Trophoblast cell (in vitro differentiated cells and primary cell): ENCODE data around the gene BEX4.

Experiments used
- DNase-seq, 2 donors: peaks; one replicate each; pipeline ENCODE4 v3.0.0-alpha.2; 2016
- H2AFZ ChIP-seq: 2 replicates; pipeline ENCODE4 v1.6.1; 2013; ENCODE audit warnings: low read length, moderate library complexity, mild to moderate bottlenecking; ENCODE audit not compliant: insufficient read depth, poor library complexity
- H2AK5ac ChIP-seq: 2 replicates; pipeline ENCODE4 v1.6.1; 2013; ENCODE audit warnings: mild to moderate bottlenecking, low read length
- H2BK120ac ChIP-seq: 2 replicates; pipeline ENCODE4 v1.6.1; 2013; ENCODE audit warnings: low read length, mild to moderate bottlenecking, moderate library complexity; ENCODE audit not compliant: insufficient read depth, poor library complexity
- H2BK12ac ChIP-seq: 2 replicates; pipeline ENCODE4 v1.6.1; 2013; ENCODE audit warnings: mild to moderate bottlenecking, low read length, moderate library complexity
- H2BK5ac ChIP-seq: 2 replicates; pipeline ENCODE4 v1.6.1; 2013; ENCODE audit warnings: low read length, low read depth, moderate library complexity, mild to moderate bottlenecking; ENCODE audit not compliant: poor library complexity
- H3K14ac ChIP-seq: 2 replicates; pipeline ENCODE4 v1.6.1; 2013; ENCODE audit warnings: mild to moderate bottlenecking, low read length
- H3K18ac ChIP-seq: 2 replicates; pipeline ENCODE4 v1.6.1; 2013; ENCODE audit warnings: mild to moderate bottlenecking, low read length
- H3K23ac ChIP-seq: 2 replicates; pipeline ENCODE4 v1.6.1; 2013; ENCODE audit warnings: low read length
- H3K27ac ChIP-seq: 2 replicates; pipeline ENCODE4 v1.5.1; 2013; ENCODE audit warnings: low read depth, mild to moderate bottlenecking, inconsistent platforms, low read length, moderate library complexity
- H3K27me3 ChIP-seq: 2 replicates; pipeline ENCODE4 v1.6.1; 2013; ENCODE audit warnings: inconsistent platforms, mild to moderate bottlenecking, low read length, moderate library complexity; ENCODE audit not compliant: insufficient read depth
- H3K36me3 ChIP-seq, 2 experiments: 1 replicate in 1 of 2; 2 replicates in 1 of 2; pipeline ENCODE4 v1.6.1; 2013; ENCODE audit warnings: low read length in 2 of 2, mild to moderate bottlenecking in 2 of 2, moderate library complexity in 1 of 2; ENCODE audit not compliant: insufficient read depth in 2 of 2, control insufficient read depth in 1 of 2
- H3K4ac ChIP-seq: 2 replicates; pipeline ENCODE4 v1.6.1; 2013; ENCODE audit warnings: low read depth, mild to moderate bottlenecking, low read length, moderate library complexity
- H3K4me1 ChIP-seq, 2 experiments: 1 replicate in 1 of 2; 2 replicates in 1 of 2; pipeline ENCODE4 v1.6.1; 2013; ENCODE audit warnings: low read length in 2 of 2, mild to moderate bottlenecking in 2 of 2, moderate library complexity in 1 of 2; ENCODE audit not compliant: insufficient read depth in 2 of 2, control insufficient read depth in 1 of 2
- H3K4me2 ChIP-seq: 2 replicates; pipeline ENCODE4 v1.6.1; 2013; ENCODE audit warnings: inconsistent platforms, mild to moderate bottlenecking, low read length, moderate library complexity
- H3K4me3 ChIP-seq: 2 replicates; pipeline ENCODE4 v1.5.1; 2013; ENCODE audit warnings: mild to moderate bottlenecking, low read depth, low read length, inconsistent platforms
- H3K79me1 ChIP-seq: one replicate; pipeline ENCODE4 v1.6.1; 2013; ENCODE audit warnings: low read length
- H3K79me2 ChIP-seq: 2 replicates; pipeline ENCODE4 v1.6.1; 2013; ENCODE audit warnings: low read length, mild to moderate bottlenecking; ENCODE audit not compliant: control insufficient read depth, insufficient read depth, poor library complexity
- H3K9ac ChIP-seq: 2 replicates; pipeline ENCODE4 v1.6.1; 2013; ENCODE audit warnings: mild to moderate bottlenecking, low read length
- H3K9me3 ChIP-seq: 2 replicates; pipeline ENCODE4 v1.6.1; 2013; ENCODE audit warnings: low read depth, mild to moderate bottlenecking, control low read depth, inconsistent platforms, low read length; ENCODE audit not compliant: insufficient read depth
- H4K12ac ChIP-seq: 2 replicates; pipeline ENCODE4 v1.6.1; 2013; ENCODE audit warnings: low read depth, mild to moderate bottlenecking, low read length, moderate library complexity
- H4K8ac ChIP-seq: 2 replicates; pipeline ENCODE4 v1.6.1; 2013; ENCODE audit warnings: low read depth, mild to moderate bottlenecking, low read length, moderate library complexity
- H4K91ac ChIP-seq: one replicate; pipeline ENCODE4 v1.6.1; 2013; ENCODE audit warnings: low read depth, mild to moderate bottlenecking, low read length, moderate library complexity
- WGBS: extraction: QIAGEN DNeasy Blood & Tissue Kit; methylation state at CpG from one replicate; pipeline ENCODE4 v1.1.7; 2013; ENCODE audit warnings: missing lambda C conversion rate; ENCODE audit not compliant: insufficient read length, insufficient coverage; ENCODE audit errors: extremely low coverage; 5-methylcytosine and 5-hydroxymethylcytosine counted together

Gene BEX4

GRCh38 chrX:103175944-103176753 is 38.8 kb upstream of the BEX4 start:
- Histone ChIP-seq H3K23ac (no peak overlapping the region), H3K27me3 (no peaks in the 10 kb centered on the region), H3K4ac (no peak overlapping the region), H3K79me2 (no peaks in the 10 kb centered on the region), H3K4me3 (no peak overlapping the region), H3K4me1 (no peaks in the 10 kb centered on the region), H3K4me2 (peak overlapping the region; percentile 10), H2AK5ac (no peak overlapping the region), H3K36me3 (no peaks in the 10 kb centered on the region), H3K79me1 (no peaks in the 10 kb centered on the region), H2BK5ac (no peak overlapping the region), H3K18ac (no peak overlapping the region), H3K9me3 (no peaks in the 10 kb centered on the region), H4K12ac (no peak overlapping the region), H4K8ac (no peak overlapping the region), H2AFZ (no peak overlapping the region), H3K14ac (no peak overlapping the region), H3K27ac (no peak overlapping the region), H4K91ac (no peak overlapping the region), H2BK120ac (no peak overlapping the region), H2BK12ac (no peak overlapping the region), H3K9ac (no peak overlapping the region)
- peak; percentile 12 to 71 for DNase-seq
- WGBS = no CpG with 5 or more reads among the region's 11 CpGs

DNA sequence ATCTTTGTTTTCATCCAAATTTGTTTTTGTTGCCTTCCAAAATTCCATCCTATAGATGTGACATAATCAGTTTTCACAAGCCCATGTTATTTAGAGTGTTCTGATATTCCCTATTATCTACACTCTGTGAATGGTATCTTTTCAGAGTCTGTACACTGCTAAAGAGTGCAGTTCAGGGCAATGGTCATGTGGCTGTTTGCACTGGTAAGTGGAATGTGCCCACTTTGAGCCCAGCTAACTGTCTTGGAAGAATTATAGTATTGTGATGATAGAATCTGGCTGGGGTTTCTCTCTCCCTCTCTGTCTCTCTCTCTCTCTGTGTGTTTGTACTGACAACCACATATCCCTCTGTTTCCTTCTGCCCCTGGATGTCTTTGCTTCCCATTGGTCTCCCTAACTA is 37.4 kb upstream of the BEX4 start:
- Histone ChIP-seq H3K18ac (no peak overlapping the region), H3K27ac (no peak overlapping the region), H3K9ac (no peak overlapping the region), H3K79me1 (no peaks in the 10 kb centered on the region), H3K14ac (no peak overlapping the region), H4K12ac (no peak overlapping the region), H3K79me2 (no peaks in the 10 kb centered on the region), H3K4me3 (no peak overlapping the region), H4K8ac (no peak overlapping the region), H2BK5ac (no peak overlapping the region), H2BK120ac (no peak overlapping the region), H2AK5ac (no peak overlapping the region), H3K9me3 (no peaks in the 10 kb centered on the region), H2BK12ac (no peak overlapping the region), H3K4ac (no peak overlapping the region), H3K4me1 (no peaks in the 10 kb centered on the region), H3K23ac (no peak overlapping the region), H3K27me3 (no peaks in the 10 kb centered on the region), H3K4me2 (no peak overlapping the region), H2AFZ (no peak overlapping the region), H4K91ac (no peak overlapping the region), H3K36me3 (no peaks in the 10 kb centered on the region)
- DNase-seq = no peak

GRCh38 chrX:103183912-103184311 is 31.0 kb upstream of the BEX4 start:
- Histone ChIP-seq H4K8ac (no peak overlapping the region), H3K9ac (no peak overlapping the region), H3K4me1 (no peaks in the 10 kb centered on the region), H3K4me3 (no peak overlapping the region), H2AK5ac (no peak overlapping the region), H3K14ac (no peak overlapping the region), H2BK5ac (no peak overlapping the region), H4K91ac (no peak overlapping the region), H3K36me3 (no peaks in the 10 kb centered on the region), H2BK12ac (no peak overlapping the region), H3K79me1 (no peaks in the 10 kb centered on the region), H4K12ac (no peak overlapping the region), H3K4ac (no peak overlapping the region), H3K9me3 (no peaks in the 10 kb centered on the region), H2BK120ac (no peak overlapping the region), H3K79me2 (no peaks in the 10 kb centered on the region), H3K18ac (no peak overlapping the region), H3K4me2 (no peak overlapping the region), H3K27me3 (no peaks in the 10 kb centered on the region), H2AFZ (no peak overlapping the region), H3K23ac (no peak overlapping the region), H3K27ac (no peak overlapping the region)
- no CpG with 5 or more reads among the region's 9 CpGs for WGBS
- no peak for DNase-seq

DNA sequence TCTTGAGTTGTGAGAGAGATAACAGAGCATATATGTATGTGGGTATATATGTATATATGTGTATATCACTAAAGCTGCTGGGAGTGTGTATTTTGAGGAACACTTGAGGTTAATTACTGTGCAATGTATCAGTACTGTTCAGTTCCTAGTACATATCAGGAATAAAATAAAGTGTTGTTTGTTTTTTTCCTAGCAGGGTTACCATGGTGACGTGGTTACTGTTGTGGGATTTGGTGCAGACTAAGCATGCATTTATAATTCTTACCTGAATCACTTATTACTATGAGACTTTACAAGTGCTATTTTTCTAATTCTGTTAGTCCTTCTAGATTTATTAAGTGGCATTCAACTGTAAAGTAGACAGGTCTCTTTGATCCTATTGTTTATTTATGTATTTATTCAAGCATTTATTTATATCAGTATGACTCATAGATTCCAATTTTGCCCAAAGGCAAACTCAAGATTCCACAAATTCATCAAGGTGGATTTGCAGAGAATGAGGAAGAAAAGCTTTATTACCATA is 26.9 kb upstream of the BEX4 start:
- Histone ChIP-seq H2BK12ac (no peak overlapping the region), H3K23ac (no peak overlapping the region), H3K4ac (no peak overlapping the region), H2BK5ac (no peak overlapping the region), H3K4me1 (no peaks in the 10 kb centered on the region), H2AK5ac (no peak overlapping the region), H3K9ac (no peak overlapping the region), H3K27ac (no peak overlapping the region), H3K36me3 (no peaks in the 10 kb centered on the region), H3K18ac (no peak overlapping the region), H3K4me3 (no peak overlapping the region), H3K4me2 (no peak overlapping the region), H3K79me2 (no peaks in the 10 kb centered on the region), H2AFZ (no peak overlapping the region), H3K14ac (no peak overlapping the region), H3K27me3 (no peaks in the 10 kb centered on the region), H3K79me1 (no peaks in the 10 kb centered on the region), H4K8ac (no peak overlapping the region), H3K9me3 (no peaks in the 10 kb centered on the region), H2BK120ac (no peak overlapping the region), H4K12ac (no peak overlapping the region), H4K91ac (no peak overlapping the region)
- no peak for DNase-seq
- no CpG with 5 or more reads among the region's 1 CpG for WGBS
